Measurements from ENCODE around the gene PKIB.

DNA sequence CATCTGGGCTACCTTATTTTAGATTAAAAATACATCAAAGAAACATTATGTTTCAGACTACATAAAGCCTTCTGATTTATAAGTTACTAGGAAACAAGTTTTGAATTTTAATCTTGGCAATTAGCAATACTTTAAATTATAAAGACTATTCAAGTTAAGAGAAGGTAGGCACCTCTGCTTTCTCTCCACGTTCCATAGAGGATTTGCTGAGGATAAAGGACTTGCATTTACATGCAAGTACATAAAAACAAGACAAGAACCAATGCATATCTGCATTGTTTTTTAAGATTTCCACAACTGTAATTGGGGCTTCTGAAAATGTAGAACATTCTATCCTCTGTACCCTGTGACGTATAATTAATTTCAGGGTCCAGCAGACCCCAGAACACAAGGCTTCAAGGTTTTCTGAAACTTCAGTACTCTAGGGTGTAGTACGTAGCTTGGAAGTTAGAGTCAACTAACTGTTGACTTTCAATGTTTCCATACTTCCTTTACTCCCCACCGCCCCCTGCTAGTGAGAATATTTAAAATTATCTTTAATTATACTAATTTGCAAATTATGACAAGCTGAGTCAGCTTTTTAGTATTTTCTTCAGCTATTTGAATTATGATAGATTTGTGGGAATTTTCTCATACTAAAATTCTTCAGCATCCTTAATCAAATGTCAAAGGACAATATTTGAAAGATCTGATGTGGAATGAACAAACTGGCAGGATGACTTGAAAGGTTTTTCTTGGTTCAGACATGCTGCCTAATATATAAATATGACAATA lies 82.8 kb downstream of the PKIB start:
- no peak for TF ChIP-seq EZH2 (optimal IDR thresholded peaks at IDR 0.05; ENCODE audit: low read depth, low read length)
- TF ChIP-seq, protein P1, sequence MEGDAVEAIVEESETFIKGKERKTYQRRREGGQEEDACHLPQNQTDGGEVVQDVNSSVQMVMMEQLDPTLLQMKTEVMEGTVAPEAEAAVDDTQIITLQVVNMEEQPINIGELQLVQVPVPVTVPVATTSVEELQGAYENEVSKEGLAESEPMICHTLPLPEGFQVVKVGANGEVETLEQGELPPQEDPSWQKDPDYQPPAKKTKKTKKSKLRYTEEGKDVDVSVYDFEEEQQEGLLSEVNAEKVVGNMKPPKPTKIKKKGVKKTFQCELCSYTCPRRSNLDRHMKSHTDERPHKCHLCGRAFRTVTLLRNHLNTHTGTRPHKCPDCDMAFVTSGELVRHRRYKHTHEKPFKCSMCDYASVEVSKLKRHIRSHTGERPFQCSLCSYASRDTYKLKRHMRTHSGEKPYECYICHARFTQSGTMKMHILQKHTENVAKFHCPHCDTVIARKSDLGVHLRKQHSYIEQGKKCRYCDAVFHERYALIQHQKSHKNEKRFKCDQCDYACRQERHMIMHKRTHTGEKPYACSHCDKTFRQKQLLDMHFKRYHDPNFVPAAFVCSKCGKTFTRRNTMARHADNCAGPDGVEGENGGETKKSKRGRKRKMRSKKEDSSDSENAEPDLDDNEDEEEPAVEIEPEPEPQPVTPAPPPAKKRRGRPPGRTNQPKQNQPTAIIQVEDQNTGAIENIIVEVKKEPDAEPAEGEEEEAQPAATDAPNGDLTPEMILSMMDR (IDR thresholded peaks at IDR 0.05; ENCODE audit: low read length): no peak
